ENCODE results near the gene SPRR5.
A peak's percentile ranks its signal among the peaks of the same experiment; 100 is the strongest.

The SPRR5 gene

DNA sequence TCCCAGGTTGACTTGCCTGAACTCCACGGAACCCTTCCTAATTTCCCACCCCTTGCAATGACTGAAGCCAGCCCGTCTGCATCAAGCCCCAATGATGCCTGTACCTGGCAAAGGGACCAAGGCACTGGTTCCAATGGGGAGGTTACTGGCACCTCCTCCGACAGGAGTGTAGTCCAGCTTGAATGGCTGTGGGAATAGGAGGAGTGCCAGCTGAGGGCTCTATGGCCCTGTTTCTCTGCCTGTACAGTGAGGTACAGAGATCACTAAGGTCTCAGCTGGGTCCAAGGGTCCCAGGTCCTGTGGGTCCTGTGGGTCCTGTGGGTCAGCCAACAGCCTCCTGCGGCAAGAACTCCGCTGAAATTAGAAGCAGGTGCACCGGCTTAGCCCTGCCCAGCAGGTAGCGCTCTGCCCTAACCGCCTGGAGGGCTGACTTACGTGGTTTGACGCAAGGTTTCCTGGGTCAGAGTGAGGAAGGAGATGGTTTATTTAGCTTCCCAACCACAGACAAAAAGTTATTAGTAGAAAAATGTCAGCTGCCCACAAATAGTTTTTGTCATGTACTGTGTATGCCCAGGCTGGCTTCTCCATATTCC lies 13.5 kb downstream of the SPRR5 start:
- peak; percentile 22 for DNase-seq (ENCODE audit: low spot score)

DNA sequence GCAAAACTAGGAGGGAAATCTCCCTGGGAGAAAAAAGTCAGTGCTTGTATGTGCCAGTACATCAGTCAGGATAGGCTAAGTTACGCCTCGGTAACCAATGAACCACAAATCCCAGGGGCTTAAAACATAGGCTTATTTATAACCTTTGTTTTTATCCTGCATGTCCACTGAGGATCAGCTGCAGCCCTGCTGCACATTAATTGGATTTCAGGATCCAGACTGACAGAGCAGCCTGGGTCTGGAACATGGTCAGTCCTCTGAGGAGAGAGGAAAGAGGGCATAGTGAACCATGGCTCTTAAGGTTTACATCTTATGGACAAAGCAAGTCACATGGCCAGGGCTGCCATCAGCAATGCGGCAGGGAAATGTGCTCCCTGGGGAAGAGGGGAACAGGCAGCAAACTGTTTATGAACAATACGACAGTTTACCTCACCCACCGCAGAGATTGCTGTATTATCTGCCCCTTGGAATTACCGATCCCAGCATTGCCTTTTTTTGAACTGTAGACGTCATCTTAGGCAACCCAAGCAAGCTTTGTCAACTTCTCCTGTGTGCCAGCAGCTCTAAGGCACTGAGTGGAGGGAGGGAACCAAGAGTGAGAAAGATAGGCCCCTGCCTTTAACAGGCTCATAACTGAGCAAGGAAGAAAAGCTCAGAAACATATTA lies 14.4 kb downstream of the SPRR5 start:
- DNase-seq (ENCODE audit: low spot score): no peak
- TF ChIP-seq, protein P1, sequence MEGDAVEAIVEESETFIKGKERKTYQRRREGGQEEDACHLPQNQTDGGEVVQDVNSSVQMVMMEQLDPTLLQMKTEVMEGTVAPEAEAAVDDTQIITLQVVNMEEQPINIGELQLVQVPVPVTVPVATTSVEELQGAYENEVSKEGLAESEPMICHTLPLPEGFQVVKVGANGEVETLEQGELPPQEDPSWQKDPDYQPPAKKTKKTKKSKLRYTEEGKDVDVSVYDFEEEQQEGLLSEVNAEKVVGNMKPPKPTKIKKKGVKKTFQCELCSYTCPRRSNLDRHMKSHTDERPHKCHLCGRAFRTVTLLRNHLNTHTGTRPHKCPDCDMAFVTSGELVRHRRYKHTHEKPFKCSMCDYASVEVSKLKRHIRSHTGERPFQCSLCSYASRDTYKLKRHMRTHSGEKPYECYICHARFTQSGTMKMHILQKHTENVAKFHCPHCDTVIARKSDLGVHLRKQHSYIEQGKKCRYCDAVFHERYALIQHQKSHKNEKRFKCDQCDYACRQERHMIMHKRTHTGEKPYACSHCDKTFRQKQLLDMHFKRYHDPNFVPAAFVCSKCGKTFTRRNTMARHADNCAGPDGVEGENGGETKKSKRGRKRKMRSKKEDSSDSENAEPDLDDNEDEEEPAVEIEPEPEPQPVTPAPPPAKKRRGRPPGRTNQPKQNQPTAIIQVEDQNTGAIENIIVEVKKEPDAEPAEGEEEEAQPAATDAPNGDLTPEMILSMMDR (IDR thresholded peaks at IDR 0.05; ENCODE audit: extremely low read depth, missing control alignments): no peak

More for the DNA sequence above, 13.5 kb downstream of the SPRR5 start:
- TF ChIP-seq, protein P1 (IDR thresholded peaks at IDR 0.05; ENCODE audit: extremely low read depth, missing control alignments): no peak

DNA sequence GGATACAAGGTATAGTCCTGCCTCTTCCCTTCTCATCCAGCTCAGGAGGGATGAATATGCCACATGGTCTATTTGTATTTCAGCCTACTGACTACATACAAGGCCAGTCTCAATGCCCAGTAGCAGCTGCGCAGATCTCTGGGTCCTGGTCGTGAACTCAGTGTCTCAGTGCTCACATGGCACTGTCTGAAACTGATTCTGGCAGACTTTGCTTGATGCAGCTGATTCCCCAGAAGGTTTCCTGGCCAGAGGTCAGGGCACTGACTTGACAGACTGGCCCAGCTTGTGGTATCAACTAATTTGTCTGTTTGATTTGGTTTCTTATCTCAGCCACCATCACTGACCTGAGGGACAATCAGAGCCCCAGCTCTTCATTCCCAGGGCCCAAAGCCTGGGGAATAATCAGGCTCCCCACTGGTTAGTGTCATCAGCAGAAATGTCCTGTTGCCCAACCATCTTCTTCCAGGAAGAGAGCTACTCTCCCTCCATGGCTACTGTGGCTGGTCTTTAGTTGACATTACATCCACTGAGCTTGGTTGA lies 15.9 kb downstream of the SPRR5 start:
- TF ChIP-seq, protein P1 (IDR thresholded peaks at IDR 0.05; ENCODE audit: extremely low read depth, missing control alignments): no peak
- no peak for DNase-seq (ENCODE audit: low spot score)

DNA sequence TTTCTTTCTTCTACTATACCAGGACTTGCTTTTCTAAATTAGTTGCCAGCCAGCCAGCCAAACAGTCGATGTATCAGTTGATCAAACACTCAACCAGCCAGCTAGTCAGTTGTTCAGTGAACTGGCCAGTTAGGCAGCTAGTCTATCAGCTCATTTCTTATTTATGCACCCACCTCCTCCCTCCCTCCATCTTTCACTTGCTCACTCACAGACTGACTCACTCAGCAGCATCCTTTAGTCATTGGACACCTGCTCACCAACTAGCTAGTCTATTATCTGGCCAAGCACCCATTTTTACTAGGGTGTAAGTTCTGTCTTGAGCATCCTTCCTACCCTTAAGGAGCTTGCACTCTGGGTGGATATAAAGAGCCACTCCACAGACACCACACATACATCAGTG lies 17.5 kb downstream of the SPRR5 start:
- DNase-seq (ENCODE audit: low spot score): no peak
- TF ChIP-seq, protein P1 (IDR thresholded peaks at IDR 0.05; ENCODE audit: extremely low read depth, missing control alignments): no peak

DNA sequence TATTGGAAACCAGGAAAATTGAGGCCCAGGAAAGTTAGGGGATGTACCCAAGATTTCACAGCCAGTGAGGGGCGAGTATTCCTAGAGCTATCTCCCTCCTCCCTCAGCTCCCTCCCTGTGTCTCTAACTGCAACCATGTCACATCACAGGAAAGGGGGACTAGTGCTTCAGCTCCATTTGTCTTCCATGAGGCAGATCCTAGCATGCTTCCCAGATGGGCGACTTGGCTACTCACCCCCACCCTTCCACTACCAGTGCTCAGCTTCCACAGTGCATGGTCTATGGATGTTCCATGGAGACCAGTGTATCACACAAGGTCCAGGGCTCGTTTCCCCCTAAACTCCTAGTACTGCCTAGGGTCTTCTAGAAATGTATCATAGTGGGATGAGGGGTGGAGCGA lies 18.8 kb downstream of the SPRR5 start:
- TF ChIP-seq, protein P1 (IDR thresholded peaks at IDR 0.05; ENCODE audit: extremely low read depth, missing control alignments): no peak
- DNase-seq (ENCODE audit: low spot score): no peak

DNA sequence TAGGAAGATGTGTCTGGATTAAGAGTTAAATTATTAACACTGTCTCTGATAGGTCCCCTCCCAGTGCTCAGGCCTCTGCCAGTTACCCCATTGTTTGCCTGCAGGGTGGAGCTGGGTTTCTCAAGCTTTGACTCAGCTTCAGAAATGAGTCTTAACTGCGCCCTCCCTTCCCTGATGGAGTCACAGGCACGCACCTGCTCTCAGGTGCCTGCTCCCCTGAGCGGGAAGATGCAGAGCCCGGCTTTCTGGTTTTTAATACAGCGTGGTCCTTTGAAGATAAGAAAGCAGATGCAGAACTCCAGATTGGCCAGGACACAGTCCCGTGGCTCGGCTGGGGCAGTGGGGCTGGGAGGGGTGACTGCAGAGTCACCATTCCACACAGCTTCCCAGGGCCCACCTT lies 20.2 kb downstream of the SPRR5 start:
- TF ChIP-seq, protein P1 (IDR thresholded peaks at IDR 0.05; ENCODE audit: extremely low read depth, missing control alignments): no peak
- DNase-seq (ENCODE audit: low spot score): no peak

DNA sequence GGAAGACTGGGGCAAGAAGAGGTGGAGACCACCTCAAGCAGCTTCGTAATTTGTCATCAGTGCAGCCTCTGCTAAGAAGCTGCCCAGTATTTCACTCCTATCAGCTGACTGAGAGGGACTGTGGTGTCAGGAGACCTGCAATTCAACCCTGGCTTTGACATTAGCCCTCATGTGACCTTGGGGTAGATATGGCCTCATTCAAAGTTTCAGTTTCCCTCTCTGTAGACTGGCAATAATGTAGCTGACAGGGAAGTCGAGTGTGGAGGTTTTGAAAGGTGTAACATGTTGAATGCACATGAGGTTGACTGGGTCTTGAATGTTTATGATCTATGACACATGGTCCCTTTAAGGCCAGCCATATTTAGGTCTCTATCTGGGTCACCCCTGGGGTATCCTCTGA lies 21.2 kb downstream of the SPRR5 start:
- peak; percentile 28 for DNase-seq (ENCODE audit: low spot score)
- TF ChIP-seq, protein P1 (IDR thresholded peaks at IDR 0.05; ENCODE audit: extremely low read depth, missing control alignments): no peak
